ENCODE measurements around the gene IFT80. TPM values are rescaled to one million over a fixed set of nuclear protein-coding genes. Genes with fewer than 3 reads are reported as not detected.
A peak's percentile ranks its signal among the peaks of the same experiment; 100 is the strongest.

IFT80 gene
- total and polyA plus RNA-seq, 9 of the 15 experiments (the other 6 are each of a cell fraction or from before 2014, with no cell fraction given) = 6.7 to 21.1 (median 16.4) TPM

DNA sequence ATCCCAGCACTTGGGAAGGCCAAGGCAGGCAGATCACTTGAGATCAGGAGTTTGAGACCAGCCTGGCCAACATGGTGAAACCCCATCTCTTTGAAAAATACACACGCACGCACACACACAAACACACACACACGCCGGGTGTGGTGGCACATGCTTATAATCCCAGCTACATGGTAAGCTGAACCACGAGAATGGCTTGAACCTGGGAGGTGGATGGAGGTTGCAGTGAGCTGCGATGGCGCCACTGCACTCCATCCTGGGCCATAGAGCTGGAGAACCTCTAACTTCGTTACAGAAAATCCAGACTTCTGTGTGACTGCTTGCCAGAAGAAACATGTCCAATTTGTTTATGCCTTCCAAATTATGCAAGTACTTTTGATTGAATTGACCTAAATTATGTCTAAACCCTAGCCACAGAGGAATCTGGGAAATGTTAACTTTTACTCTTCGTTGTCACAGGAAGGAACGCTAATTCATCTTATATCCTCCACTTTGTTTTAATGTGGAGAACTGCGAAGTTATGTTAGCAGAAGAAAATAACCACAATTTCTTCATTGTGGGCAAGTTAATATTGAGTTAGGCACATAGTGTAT is 28.9 kb upstream of the IFT80 start:
- CTCF ChIA-PET (ENCODE audit: low intra/inter-chr PET ratio) = no interaction called here
- no peak for TF ChIP-seq ZNF282 (CRISPR knock-in tag; IDR thresholded peaks at IDR 0.05)
- TF ChIP-seq ZNF217 (CRISPR knock-in tag; IDR thresholded peaks at IDR 0.05) = no peak
- TF ChIP-seq NBN (IDR thresholded peaks at IDR 0.05; ENCODE audit: low read depth) = no peak
- TF ChIP-seq, protein P1, sequence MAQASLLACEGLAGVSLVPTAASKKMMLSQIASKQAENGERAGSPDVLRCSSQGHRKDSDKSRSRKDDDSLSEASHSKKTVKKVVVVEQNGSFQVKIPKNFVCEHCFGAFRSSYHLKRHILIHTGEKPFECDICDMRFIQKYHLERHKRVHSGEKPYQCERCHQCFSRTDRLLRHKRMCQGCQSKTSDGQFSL (CRISPR knock-in tag; IDR thresholded peaks at IDR 0.05) = no peak
- TF ChIP-seq, protein P1 (tag; IDR thresholded peaks at IDR 0.05) = no peak
- TF ChIP-seq, protein P2, sequence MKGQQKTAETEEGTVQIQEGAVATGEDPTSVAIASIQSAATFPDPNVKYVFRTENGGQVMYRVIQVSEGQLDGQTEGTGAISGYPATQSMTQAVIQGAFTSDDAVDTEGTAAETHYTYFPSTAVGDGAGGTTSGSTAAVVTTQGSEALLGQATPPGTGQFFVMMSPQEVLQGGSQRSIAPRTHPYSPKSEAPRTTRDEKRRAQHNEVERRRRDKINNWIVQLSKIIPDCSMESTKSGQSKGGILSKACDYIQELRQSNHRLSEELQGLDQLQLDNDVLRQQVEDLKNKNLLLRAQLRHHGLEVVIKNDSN (CRISPR knock-in tag; IDR thresholded peaks at IDR 0.05) = no peak
- no peak for TF ChIP-seq TARDBP (IDR thresholded peaks at IDR 0.05)
- TF ChIP-seq YY1 (IDR thresholded peaks at IDR 0.05; ENCODE audit: borderline replicate concordance in 1 of 3, control insufficient read depth in 1 of 3, extremely low read depth in 1 of 3, insufficient read depth in 3 of 3, insufficient read length in 1 of 3, insufficient replicate concordance in 2 of 3, low read depth in 1 of 3, low read length in 2 of 3) = no peak
- TF ChIP-seq FOXK1 (CRISPR knock-in tag; IDR thresholded peaks at IDR 0.05; ENCODE audit: borderline replicate concordance) = no peak
- peak; percentile 65; the same call in 1 of the 2 replicates for TF ChIP-seq POLR2AphosphoS2 (IDR thresholded peaks at IDR 0.05; ENCODE audit: low read length)
- TF ChIP-seq, protein P3, sequence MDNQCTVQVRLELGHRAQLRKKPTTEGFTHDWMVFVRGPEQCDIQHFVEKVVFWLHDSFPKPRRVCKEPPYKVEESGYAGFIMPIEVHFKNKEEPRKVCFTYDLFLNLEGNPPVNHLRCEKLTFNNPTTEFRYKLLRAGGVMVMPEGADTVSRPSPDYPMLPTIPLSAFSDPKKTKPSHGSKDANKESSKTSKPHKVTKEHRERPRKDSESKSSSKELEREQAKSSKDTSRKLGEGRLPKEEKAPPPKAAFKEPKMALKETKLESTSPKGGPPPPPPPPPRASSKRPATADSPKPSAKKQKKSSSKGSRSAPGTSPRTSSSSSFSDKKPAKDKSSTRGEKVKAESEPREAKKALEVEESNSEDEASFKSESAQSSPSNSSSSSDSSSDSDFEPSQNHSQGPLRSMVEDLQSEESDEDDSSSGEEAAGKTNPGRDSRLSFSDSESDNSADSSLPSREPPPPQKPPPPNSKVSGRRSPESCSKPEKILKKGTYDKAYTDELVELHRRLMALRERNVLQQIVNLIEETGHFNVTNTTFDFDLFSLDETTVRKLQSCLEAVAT (IDR thresholded peaks at IDR 0.05) = no peak
- TF ChIP-seq IFI16 (CRISPR knock-in tag; IDR thresholded peaks at IDR 0.05) = no peak
- no peak for TF ChIP-seq PHTF2 (CRISPR knock-in tag; IDR thresholded peaks at IDR 0.05)
- no peak for TF ChIP-seq MTA1 (IDR thresholded peaks at IDR 0.05; ENCODE audit: borderline replicate concordance)
- TF ChIP-seq CCNT2 (IDR thresholded peaks at IDR 0.05; ENCODE audit: borderline replicate concordance, extremely low read depth, insufficient read length, low read depth, low read length) = no peak
- TF ChIP-seq, protein P4, sequence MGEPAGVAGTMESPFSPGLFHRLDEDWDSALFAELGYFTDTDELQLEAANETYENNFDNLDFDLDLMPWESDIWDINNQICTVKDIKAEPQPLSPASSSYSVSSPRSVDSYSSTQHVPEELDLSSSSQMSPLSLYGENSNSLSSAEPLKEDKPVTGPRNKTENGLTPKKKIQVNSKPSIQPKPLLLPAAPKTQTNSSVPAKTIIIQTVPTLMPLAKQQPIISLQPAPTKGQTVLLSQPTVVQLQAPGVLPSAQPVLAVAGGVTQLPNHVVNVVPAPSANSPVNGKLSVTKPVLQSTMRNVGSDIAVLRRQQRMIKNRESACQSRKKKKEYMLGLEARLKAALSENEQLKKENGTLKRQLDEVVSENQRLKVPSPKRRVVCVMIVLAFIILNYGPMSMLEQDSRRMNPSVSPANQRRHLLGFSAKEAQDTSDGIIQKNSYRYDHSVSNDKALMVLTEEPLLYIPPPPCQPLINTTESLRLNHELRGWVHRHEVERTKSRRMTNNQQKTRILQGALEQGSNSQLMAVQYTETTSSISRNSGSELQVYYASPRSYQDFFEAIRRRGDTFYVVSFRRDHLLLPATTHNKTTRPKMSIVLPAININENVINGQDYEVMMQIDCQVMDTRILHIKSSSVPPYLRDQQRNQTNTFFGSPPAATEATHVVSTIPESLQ (CRISPR knock-in tag; IDR thresholded peaks at IDR 0.05) = no peak
- TF ChIP-seq POLR2AphosphoS5 (IDR thresholded peaks at IDR 0.05; ENCODE audit: control insufficient read depth, insufficient read depth, low read depth, low read length) = peak; percentile 46; the same call in 1 of the 2 replicates
- peak; percentile 50 for TF ChIP-seq SUPT5H (IDR thresholded peaks at IDR 0.05)

More for the DNA sequence above, 28.9 kb upstream of the IFT80 start:
- in situ Hi-C loops (cut with MboI) (no loop called here), intact Hi-C loops (cut with micrococcal nuclease) (no loop called here)
- DNase-seq (ENCODE audit: extremely low read depth in 1 of 4, low spot score in 3 of 4) (no peak), ATAC-seq (peak; percentile 26), FAIRE-seq (no peak)
- H2AFZ ChIP-seq (ENCODE audit: low read depth, low read length) = no peak overlapping the region
- H3K4me3 ChIP-seq = no peak overlapping the region
- no peaks in the 10 kb centered on the region for H3K27me3 ChIP-seq (ENCODE audit: control insufficient read depth in 2 of 2, insufficient read depth in 2 of 2, low read length in 2 of 2)
- H3K4me2 ChIP-seq (ENCODE audit: insufficient read depth, low read length) = no peak overlapping the region
- no peak overlapping the region for H3K9ac ChIP-seq (ENCODE audit: insufficient read depth in 1 of 2, low read depth in 2 of 2, low read length in 2 of 2)
- H3K27ac ChIP-seq (ENCODE audit: extremely low read depth, low read depth, low read length) = no peak overlapping the region
- H3K9me3 ChIP-seq (replicated peaks; ENCODE audit: control insufficient read depth, insufficient read depth, low read depth, low read length) = no peaks in the 10 kb centered on the region
- H3K4me1 ChIP-seq (replicated peaks in 1 of 2; ENCODE audit: control insufficient read depth in 2 of 2, insufficient read depth in 2 of 2, low read length in 2 of 2) = no peaks in the 10 kb centered on the region
- no TSS peak for BruUV-seq (replicated peaks)
- POLR2A ChIA-PET = interaction anchor here (0.6 to 2.6 kb wide), 3 partner anchors 8 to 13 kb away, joined by 3 to 10 read pairs (median 4); no protein-coding TSS in a partner anchor
- H4K20me1 ChIP-seq (replicated peaks; ENCODE audit: control insufficient read depth, insufficient read depth, low read length) = no peaks in the 10 kb centered on the region
- WGBS (ENCODE audit: insufficient coverage, low coverage, missing lambda C conversion rate) = 94% methylated on average over 11 of the region's 11 CpGs
- H3K79me2 ChIP-seq (ENCODE audit: control insufficient read depth, insufficient read depth, low read length) = peaks cover 19% of the 10 kb centered on the region; the same call in 2 of the 3 replicates
- H3K9me1 ChIP-seq (ENCODE audit: control insufficient read depth, insufficient read depth, low read length) = no peaks in the 10 kb centered on the region
- H3K36me3 ChIP-seq (ENCODE audit: control insufficient read depth, insufficient read depth, low read length) = peaks cover 100% of the 10 kb centered on the region

Measured in K562 (cell line).